Stimulated activated CD4-positive, alpha-beta T cell treated with anti-CD3 and anti-CD28 coated beads, Interleukin-12 subunit alpha, Interleukin-12 subunit beta, amount 100 ng/mL, for 48 hours (primary cell): ENCODE data around the gene NFX1.
"Not testable (repeated sequence)": the region's sequence is repeated elsewhere in the genome, so short reads cannot be mapped to it uniquely, and the experiment has no call there.

Experiments used
- DNase-seq, 3 donors: peaks; one replicate each; pipeline ENCODE4 v3.0.0-alpha.2; 2020; ENCODE audit warnings: low read depth in 2 of 3, low spot score in 1 of 3

Gene NFX1

DNA sequence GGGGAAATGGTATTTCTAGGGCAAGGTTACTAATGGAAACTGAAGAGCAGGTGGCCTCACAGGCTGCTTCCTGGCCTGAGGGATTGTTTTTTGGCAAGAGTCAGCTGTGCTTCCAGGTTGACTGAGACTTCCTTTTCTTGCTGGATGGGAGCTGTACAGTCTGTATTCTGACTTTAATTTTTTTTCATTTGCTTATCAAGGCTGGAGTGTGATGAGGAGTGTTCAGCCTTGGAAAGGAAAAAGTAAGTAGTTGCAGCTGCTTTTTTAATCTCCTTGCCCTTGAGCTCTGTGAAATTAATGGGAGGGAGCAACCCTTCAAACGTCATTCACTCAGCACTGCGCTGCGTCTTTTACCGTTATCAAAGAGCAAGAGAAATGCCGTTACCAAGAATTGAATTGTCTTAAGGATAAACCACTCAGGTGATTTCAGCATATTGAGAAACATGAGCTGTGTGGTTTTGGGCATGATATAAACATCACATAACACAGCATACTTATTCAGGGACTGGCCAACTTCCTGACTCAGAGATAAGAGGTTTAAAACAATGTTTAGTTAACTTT is 64.4 kb downstream of the NFX1 start:
- no peak for DNase-seq

DNA sequence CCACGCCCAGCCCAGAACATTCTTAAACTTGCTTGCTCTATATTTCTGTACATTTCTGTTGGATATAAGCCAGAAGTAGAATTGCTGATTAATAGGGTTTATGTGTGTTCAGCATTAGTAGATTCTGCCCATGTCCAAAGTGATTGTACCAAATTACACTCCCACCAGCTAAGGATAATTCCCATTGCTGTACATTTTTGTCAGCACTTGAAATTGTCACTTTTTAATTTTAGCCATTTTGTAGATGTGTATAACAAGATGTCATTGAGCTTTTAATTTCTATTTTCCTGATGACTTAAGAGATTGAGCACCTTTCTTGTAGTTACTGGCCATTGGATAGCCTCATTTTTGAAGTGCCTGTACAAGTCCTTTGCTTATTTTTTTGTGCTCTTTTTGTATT is 65.6 kb downstream of the NFX1 start:
- DNase-seq: no peak

DNA sequence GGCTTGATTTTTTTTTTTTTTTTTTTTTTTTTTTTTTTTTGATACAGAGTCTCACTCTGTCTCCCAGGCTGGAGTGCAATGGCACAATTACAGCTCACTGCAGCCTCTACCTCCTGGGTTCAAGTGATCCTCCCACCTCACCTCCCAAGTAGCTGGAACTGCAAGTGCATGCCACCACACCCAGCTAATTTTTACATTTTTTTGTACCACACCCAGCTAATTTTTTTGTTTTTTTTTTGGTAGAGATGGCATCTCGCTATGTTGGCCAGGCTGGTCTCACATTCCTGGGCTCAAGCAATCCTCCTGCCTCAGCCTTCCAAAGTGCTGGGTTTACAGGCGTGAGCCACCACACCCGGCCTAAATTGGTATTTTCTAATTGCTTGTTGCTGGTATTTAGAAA is 68.3 kb downstream of the NFX1 start:
- not testable (repeated sequence) for DNase-seq

DNA sequence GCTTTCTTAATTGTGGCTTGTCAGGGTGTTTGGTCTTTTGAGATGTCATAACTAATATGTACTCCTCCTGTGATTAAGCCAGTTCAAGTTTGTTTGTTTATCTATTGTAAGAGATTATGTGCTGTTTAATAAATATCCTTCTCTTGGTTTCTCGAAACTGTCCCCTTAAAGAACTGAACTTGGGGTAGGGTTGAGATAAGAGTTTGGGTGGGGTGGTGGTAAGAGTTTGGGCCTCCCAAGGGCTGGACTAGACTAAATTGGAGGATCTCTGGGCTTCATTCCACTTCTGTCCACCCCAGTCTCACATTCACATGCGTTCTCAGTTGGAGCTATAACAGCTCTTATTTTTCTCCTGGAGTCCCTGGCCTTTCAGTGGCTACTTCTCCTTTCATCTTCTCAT is 73.8 kb downstream of the NFX1 start:
- no peak for DNase-seq

DNA sequence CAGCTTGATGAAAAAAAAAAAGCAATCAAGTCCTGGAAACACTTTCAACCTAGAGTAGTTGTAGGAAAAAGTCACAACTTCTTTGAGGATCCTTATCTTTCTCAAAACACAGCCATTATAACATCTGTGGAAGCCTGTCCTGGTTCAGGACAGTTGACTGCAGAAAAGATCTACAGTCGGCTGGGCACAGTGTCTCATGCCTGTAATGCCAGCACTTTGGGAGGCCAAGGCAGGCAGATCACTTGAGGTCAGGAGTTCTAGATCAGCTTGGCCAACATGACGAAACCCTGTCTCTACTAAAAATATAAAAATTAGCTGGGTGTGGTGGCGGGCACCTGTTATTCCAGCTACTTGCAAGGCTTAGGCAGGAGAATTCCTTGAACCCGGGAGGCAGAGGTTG is 74.5 kb downstream of the NFX1 start:
- not testable (repeated sequence) for DNase-seq

DNA sequence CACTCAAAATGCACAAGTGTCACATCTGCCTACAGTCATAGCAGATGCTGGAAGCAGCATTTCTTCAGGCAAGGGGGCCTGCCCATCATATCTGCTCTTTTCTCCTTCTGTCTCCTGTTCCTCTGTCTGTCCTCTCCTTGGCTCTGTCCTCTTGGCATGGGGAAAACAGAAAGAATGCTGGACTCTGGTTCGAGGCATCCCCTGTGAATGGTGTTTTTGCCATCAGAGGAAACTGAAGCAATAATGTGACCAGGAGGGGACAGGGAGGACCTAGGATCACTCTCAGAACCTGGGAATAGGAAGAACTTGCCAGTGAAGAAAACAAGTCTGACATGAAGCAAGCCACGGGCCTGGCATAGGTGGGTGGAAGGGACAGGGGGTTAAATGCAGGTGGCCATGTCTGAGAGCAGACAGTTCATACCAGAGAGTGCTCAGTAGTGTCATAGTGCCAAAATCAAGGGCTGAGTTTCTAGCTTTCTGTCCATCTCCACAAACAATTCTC is 76.7 kb downstream of the NFX1 start:
- no peak for DNase-seq

DNA sequence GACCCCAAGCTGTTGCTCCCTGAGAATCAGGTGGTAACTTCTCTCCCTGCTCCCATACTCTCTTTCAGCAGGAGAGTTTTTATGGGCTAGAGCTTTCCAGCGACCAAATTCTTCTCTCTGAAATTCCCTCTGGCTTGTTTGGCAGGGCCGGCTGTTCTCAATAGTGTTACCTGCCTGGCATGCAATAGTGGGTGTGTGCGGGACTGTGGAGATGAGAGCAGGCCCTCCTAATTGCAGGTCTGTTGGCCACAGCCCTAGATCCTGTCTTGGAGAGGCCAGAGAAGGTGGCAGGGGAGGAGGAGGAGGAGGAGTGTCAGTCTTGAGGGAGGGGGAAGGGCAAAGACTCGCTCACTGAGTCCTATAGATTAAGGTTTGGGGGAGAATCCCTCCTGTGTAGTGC is 82.6 kb downstream of the NFX1 start:
- no peak for DNase-seq

DNA sequence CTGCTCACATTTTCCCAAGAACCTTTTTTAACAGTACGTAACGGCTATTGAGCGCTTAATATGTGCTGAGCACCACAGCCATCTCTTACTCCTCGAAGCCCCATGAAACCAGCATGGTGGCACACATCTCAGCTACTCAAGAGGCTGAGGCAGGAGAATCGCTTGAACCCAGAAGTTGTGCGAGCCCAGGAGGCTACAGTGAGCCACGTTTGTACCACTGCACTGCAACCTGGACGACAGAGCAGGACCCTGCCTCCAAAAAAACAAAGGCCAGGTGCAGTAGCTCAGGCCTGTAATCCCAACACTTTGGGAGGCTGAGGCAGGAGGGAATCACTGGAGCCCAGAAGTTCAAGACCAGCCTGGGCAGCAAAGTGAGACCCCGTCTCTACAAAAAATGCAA is 83.9 kb downstream of the NFX1 start:
- DNase-seq: no peak

DNA sequence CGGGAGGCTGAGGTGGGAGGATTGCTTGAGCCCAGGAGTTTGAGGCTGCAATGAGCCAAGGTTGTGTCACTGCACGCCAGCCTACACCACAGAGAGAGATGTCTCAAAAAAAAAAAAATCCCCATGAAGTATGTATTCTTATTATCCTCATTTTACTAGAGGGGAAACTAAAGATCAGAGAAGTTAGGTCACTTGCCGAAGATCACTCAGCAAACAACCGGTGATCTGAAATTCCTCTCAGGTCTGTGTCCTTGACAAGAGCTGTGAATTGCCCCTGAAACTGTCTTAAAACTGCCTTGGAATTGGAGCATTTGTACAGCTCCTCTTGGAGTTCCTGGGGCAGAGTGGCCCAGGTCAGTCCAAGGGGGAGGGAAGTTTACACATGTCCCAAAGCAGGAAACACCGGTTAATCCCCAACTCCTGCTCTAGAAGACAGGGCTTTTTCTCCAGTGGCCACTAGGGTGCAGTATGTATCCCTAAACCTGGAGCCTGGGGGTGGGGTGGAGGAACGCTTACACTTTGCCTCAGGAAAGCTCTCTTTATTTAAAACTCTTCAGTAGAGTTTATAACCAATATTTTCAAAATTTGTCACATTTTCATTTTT is 84.4 kb downstream of the NFX1 start:
- DNase-seq: peak; percentile 45 to 68 (median 52)

DNA sequence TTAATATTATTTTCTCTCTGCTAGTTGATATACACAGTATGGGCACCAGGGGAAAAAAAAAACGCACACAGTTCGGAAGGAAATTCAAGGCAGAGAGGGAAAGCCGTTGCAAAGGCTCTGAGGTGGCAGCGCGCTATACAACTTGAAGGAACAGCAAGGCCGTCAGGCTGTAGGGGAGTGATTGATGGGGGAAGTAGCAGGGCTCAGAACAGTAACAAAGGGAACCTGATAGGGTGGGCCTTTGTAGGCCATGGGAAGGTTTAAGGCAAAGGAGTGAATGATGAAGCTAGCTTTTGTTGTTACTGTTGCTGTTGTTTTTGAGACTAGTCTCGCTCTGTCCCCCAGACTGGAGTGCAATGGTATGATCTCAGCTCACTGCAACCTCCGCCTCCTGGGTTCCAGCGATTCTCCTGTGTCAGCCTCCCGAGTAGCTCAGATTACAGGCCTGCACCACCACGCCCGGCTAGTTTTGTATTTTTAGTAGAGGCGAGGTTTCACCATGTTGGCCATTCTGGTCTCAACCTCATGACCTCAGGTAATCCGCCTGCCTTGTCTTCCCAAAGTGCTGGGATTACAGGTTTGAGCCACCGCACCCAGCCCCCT is 85.0 kb downstream of the NFX1 start:
- DNase-seq: peak in 1 of 3 donors; percentile 5

DNA sequence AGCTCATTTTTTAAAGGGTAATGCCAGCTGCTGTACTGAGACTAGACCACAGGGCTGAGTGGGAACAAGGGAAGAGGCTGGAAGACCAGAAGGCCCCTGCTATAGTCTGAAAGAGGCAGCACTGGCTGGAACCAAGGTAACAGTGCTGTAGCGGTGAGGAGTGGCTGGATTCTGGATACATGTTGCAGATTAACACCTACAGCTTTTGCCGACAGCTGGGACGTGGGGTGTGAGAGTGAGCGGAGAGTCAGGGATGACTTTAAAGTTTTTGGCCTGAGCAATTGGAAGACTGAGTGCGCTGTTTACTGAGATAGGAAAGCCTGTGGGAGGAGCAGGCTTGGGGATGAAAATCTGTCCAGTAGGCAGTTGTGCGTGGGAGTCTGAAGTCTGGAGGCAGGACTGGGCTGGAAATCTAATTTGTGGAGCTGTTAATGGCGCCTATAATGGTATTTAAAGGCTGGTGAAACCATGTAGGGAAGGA is 85.6 kb downstream of the NFX1 start:
- no peak for DNase-seq

DNA sequence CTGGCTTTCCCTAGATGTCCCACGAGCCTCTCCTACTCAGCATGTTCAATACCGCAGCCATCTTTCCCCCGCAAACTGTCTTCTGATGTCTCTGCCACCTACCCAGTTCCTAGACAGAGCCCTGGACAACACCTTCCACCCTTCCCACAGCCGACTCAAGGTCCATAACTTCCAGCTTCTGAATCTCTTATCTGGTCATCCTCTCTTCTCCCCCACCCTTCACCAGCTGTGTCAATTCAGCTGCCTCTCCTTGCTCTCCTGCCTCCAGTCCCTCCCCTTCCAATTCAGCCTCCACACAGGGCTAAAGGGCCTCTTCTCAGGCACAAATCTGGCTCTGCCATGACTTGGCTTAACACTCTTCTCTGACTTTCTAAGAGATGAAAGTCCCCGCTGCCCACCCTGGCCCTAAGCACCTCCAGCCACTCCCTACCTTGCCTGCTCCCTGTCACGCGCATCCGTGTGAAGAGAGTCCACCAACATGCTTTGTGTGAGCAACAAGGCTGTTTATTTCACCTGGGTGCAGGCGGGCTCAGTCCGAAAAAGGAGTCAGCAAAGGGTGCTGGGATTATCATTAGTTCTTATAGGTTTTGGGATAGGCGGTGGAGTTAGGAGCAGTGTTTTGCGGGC is 86.9 kb downstream of the NFX1 start:
- DNase-seq: no peak

DNA sequence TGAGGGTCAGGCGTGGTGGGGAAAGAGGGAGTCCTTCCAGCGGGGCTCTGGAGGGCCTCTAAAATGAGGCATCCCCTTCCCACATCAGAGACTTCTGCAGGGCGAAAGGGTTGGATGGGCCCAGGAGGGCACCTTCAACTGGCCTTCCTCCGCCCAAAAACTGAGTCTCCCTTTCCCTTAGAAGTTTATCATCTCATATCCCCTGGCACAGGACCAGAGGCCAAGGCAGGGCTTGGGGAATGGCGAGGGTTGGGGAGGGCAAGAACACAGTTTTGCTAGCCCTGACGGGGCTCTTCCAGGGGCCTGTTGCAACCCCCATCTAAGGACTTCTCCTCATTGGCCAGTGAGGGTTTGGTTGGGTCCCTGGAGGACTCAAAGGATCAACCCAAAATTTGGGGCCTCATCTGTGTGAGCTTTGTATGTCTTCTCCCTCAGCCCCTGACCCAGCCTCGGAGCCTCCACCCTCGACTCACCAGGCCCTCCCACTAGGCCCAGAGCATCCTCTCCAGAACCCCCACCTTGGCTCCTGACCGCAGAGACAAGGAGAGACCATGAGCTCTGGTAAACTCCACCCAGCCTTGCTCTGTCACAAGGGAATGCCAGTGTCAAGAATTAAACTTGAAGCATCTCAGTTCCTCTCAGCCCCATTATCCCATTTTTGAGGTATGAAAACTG is 87.9 kb downstream of the NFX1 start:
- DNase-seq: no peak

DNA sequence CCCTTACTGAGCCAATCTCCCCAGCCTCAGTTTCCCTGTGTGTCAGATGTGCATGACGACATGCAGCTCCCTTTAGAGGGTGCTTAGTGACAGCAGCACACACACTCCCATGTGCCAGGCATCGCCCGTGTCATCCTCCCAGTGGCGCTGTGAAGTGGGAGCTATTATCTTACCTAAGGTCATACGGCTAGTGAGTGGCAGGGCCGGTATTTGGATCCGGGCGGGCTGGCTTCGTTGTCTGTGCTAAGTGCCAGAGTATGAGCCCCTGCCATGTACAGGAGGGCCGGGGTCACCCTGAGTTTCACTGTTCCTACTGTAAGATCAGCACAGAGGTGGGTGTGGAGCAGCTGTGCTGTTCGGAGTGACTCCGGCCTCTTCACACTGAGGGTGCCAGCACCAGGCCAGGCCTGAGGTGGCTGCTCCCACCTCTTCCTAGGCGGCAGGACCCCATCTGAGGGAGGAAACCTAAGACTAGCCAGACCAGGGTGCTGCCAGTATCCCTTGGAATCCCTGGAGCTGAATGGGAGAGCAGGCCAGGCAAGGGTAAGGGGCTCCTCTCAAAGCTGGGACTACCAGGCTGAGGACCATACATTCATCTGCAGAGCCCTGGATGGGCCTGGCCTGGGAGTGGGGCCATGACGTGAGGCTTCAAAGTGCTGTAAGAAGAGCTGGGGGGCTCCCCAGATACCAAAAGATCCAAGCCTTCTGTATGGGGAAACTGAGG is 89.5 kb downstream of the NFX1 start:
- DNase-seq: no peak

DNA sequence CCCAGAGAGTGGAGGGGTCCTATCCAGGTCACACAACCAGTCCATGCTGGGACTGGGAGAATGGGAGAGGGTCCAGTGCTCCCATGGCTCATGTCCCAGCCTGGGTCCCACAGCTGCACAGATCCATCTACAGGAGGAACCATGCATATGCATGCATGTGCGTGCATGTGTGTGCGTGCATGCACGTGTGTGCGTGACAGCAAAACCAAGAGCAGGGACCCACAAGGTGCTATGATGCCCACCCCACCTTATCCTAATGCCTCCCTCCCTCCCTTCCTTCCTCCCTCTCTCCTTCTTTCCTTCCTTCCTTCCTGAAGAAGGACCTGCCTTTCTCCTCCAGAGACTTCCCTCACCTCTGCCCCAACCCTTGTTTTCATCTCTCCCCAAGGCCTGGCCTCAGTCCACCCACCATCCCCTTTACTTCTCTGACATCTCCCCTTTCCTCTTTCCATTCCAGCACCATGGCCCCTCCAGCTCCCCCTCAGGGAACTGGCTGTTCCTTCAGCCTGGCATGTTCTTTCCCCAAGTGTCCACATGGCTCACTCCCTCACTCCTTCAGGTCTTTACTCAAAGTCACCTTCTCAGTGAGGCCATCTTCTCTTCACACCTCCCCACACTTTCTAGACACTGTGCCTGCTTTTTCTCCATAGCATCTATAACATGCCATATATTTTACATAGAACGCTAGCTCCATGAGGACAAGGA is 90.2 kb downstream of the NFX1 start:
- DNase-seq: no peak

DNA sequence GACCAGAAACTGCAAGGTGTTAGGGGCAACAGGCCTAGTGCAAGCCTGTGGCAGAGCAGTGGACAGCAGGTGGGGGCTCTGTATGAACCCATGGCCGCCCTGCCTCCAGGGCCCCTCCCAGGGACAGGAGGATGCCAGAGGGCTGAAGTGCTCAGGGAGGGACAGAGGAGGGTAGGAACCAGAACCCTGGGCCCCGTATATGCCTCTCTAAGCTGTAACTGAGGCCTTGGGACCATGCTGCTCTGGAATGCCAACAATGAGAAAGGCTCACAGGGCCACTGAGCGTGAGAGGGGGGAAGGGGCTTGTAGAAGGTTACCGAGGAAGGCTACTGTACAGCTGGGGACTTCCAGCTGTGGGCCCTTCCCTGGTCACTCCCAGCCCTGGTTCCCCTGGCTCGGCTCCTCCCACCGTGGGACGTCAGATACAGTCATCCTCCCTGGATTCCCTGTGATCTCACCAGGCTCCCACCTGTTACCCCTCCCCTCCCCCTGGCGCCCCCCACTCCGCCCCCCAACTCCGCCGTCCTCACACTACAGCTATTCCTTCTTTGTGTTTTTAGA is 91.0 kb downstream of the NFX1 start:
- DNase-seq: no peak

DNA sequence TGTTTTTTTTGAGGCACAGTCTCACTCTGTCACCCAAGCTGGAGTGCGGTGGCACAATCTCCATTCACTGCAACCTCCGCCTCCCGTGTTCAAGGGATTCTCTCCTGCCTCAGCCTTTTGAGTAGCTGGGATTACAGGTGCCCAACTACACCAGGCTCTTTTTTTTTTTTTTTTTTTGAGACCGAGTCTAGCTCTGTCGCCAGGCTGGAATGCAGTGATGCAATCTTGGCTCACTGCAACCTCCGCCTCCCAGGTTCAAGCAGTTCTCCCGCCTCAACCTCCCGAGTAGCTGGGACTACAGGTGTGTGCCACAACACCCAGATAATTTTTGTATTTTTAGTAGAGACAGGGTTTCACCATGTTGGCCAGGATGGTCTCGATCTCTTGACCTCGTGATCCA is 92.1 kb downstream of the NFX1 start:
- not testable (repeated sequence) for DNase-seq

DNA sequence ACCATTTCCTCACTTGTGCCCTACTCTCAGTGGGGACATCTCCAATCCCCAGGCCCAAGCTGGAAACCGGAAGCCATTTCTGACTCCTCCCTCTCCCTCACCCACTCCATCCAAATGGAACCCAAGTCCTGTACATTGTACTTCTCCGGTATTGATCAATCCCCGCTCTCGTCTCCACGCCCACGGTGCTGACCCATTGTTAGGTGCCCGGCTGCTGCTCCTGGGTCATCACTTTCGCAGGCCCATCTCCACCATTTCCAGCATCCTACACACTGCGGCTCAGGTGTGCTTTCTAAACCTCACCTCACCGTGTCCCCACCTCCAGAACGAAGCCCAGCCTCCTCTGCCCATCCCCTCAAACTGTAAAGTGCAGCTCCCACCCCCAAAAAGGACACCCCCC is 93.1 kb downstream of the NFX1 start:
- DNase-seq: not testable (repeated sequence)

DNA sequence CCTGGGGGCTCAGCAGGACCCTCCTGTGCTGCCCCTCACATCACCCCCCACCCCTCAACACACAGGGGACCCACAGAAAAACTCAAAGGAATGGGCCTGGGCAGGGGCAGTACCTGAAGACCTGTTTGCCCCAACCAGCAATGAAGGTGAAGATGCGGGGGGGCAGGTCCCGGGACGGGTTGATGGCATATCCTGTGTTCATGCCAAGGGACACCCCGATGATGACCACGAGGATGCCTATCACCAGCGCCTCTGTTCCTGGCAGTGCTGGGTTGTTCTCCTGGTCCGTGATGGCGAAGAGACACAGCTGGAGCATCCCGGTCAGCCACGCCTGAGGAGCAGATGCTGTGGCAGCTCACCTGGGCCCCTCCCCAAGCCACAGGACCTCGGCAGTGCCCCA is 95.2 kb downstream of the NFX1 start:
- not testable (repeated sequence) for DNase-seq
